ENCODE data around the gene VPREB1.
"Not testable (repeated sequence)": the region's sequence is repeated elsewhere in the genome, so short reads cannot be mapped to it uniquely, and the experiment has no call there.

VPREB1 gene

GRCh38 chr22:22291129-22291806 is 46.7 kb downstream of the VPREB1 start:
- H3K36me3 ChIP-seq (ENCODE audit: control insufficient read depth, insufficient read depth, low read length); H3K27ac ChIP-seq; H2AFZ ChIP-seq; H3K4me2 ChIP-seq (ENCODE audit: low read length); H3K9me3 ChIP-seq (ENCODE audit: control insufficient read depth, low read length); H3K79me2 ChIP-seq; H3K27me3 ChIP-seq (ENCODE audit: control insufficient read depth, insufficient read depth, low read length); H3K4me1 ChIP-seq; H3K9ac ChIP-seq; H3K4me3 ChIP-seq (ENCODE audit: low read depth, low read length): not testable (repeated sequence)

GRCh38 chr22:22292656-22293055 is 48.1 kb downstream of the VPREB1 start:
- not testable (repeated sequence) for H3K36me3 ChIP-seq (ENCODE audit: control insufficient read depth, insufficient read depth, low read length); H3K27ac ChIP-seq; H3K4me1 ChIP-seq

GRCh38 chr22:22293436-22293835 is 48.9 kb downstream of the VPREB1 start:
- not testable (repeated sequence) for H3K4me1 ChIP-seq; H3K27me3 ChIP-seq (ENCODE audit: control insufficient read depth, insufficient read depth, low read length); H3K4me3 ChIP-seq (ENCODE audit: low read depth, low read length); H3K9ac ChIP-seq; H3K36me3 ChIP-seq (ENCODE audit: control insufficient read depth, insufficient read depth, low read length); H3K9me3 ChIP-seq (ENCODE audit: control insufficient read depth, low read length); H2AFZ ChIP-seq; H3K79me2 ChIP-seq; H3K4me2 ChIP-seq (ENCODE audit: low read length); H3K27ac ChIP-seq

More at GRCh38 chr22:22292656-22293055, 48.1 kb downstream of the VPREB1 start:
- H3K4me3 ChIP-seq (ENCODE audit: low read depth, low read length); H3K4me2 ChIP-seq (ENCODE audit: low read length); H3K9me3 ChIP-seq (ENCODE audit: control insufficient read depth, low read length); H3K27me3 ChIP-seq (ENCODE audit: control insufficient read depth, insufficient read depth, low read length); H2AFZ ChIP-seq; H3K9ac ChIP-seq; H3K79me2 ChIP-seq: not testable (repeated sequence)

- not testable (repeated sequence) for H2AFZ ChIP-seq; H3K27ac ChIP-seq; H3K4me2 ChIP-seq (ENCODE audit: low read length); H3K36me3 ChIP-seq (ENCODE audit: control insufficient read depth, insufficient read depth, low read length); H3K9me3 ChIP-seq (ENCODE audit: control insufficient read depth, low read length); H3K9ac ChIP-seq; H3K4me1 ChIP-seq; H3K4me3 ChIP-seq (ENCODE audit: low read depth, low read length); H3K27me3 ChIP-seq (ENCODE audit: control insufficient read depth, insufficient read depth, low read length); H3K79me2 ChIP-seq
These were observed 50.1 kb downstream of the VPREB1 start for GRCh38 chr22:22294641-22295040.
